Stomach (tissue), 4 donors: ENCODE results near the gene INPP5J.

ENCODE experiments used
- EP300 ChIP-seq: sonication (generic); formaldehyde crosslinking; IDR thresholded peaks from one replicate; pipeline ENCODE4 v1.6.1; 2017; ENCODE audit warnings: antibody characterized with exemption
- TF ChIP-seq, protein P1 (sequence below), 7 experiments: fragments of 450-650 bp in 4 of 7; fragments of 200-600 bp in 3 of 7; sonication (generic) in 3 of 7; IDR thresholded peaks; one replicate each; pipeline ENCODE4 v1.5.1; 2016 to 2019; ENCODE audit warnings: antibody characterized with exemption in 7 of 7, control low read depth in 2 of 7, mild to moderate bottlenecking in 1 of 7

DNA sequence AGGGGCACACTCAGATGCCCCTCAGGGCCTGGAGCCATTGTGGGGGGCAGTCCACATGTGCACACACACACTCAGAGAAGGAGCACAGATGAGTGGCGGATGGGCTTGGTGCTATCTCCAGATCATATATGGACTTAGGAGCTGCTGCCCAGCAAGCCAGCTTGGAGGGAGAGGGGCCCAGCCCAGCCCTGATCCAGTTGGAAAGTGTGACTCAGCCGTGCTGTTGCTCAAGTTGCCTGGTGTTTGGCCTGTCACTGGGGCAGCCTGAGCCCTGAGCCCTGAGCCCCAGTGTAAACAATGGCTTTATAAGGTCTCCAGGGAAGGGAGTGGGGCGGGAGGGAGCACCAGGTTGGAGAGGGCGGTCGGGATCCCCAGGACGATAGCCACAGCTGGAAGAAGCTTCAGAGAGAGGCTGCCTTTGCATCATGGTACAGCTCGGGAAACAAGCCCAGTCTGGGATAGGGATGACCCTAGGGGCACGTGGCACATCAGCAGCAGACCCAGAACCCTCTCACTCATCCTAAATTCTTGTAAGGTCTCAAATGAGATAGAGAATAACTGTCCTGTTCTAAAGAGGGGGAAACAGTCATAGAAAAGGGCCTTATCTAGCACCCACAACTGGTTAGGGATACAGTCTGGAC, 20.2 kb upstream of the INPP5J start:
- peak; percentile 76 for TF ChIP-seq EP300
- TF ChIP-seq, protein P1, sequence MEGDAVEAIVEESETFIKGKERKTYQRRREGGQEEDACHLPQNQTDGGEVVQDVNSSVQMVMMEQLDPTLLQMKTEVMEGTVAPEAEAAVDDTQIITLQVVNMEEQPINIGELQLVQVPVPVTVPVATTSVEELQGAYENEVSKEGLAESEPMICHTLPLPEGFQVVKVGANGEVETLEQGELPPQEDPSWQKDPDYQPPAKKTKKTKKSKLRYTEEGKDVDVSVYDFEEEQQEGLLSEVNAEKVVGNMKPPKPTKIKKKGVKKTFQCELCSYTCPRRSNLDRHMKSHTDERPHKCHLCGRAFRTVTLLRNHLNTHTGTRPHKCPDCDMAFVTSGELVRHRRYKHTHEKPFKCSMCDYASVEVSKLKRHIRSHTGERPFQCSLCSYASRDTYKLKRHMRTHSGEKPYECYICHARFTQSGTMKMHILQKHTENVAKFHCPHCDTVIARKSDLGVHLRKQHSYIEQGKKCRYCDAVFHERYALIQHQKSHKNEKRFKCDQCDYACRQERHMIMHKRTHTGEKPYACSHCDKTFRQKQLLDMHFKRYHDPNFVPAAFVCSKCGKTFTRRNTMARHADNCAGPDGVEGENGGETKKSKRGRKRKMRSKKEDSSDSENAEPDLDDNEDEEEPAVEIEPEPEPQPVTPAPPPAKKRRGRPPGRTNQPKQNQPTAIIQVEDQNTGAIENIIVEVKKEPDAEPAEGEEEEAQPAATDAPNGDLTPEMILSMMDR (IDR thresholded peaks at IDR 0.05), result no peak
